WTC11 (cell line): Measurements from ENCODE around the gene PAQR4. TPM values are rescaled to one million over a fixed set of nuclear protein-coding genes. Genes with fewer than 3 reads are reported as not detected.

Source experiments
- ATAC-seq: fragments of 200-7000 bp; cut with Tn5 transposase; 2 replicates; pipeline ENCODE4 v1.10.0; 2021; ENCODE audit warnings: mild to moderate bottlenecking, moderate library complexity
- CTCF ChIA-PET: fragments of 300-600 bp; sonication (Branson Sonifier 250); formaldehyde crosslinking; loops from one replicate; lab custom pipeline; 2021; ENCODE audit warnings: antibody characterized with exemption; lab: Charles Lee
- POLR2A ChIA-PET: fragments of 350-600 bp; sonication (Branson Sonifier 250); formaldehyde crosslinking; loops from one replicate; lab custom pipeline; 2021; ENCODE audit warnings: antibody characterized with exemption; lab: Charles Lee
- DNase-seq: peaks from one replicate; pipeline ENCODE4 v3.0.0; 2021; ENCODE audit warnings: low spot score
- H3K27ac Mint-ChIP-seq: 2 replicates; pipeline ENCODE4 v1.8.0; 2021; ENCODE audit warnings: mixed read lengths
- H3K27me3 Mint-ChIP-seq: 2 replicates; pipeline ENCODE4 v1.8.0; 2021; ENCODE audit warnings: low read depth, mild to moderate bottlenecking, moderate library complexity, mixed read lengths
- H3K36me3 Mint-ChIP-seq: 2 replicates; pipeline ENCODE4 v1.8.0; 2021; ENCODE audit warnings: mixed read lengths
- H3K4me1 Mint-ChIP-seq: 2 replicates; pipeline ENCODE4 v1.8.0; 2022; ENCODE audit warnings: mixed read lengths
- H3K4me3 Mint-ChIP-seq: 2 replicates; pipeline ENCODE4 v1.8.0; 2021; ENCODE audit warnings: mild to moderate bottlenecking, moderate library complexity, mixed read lengths
- H3K9me3 Mint-ChIP-seq: 2 replicates; pipeline ENCODE4 v1.8.0; 2021; ENCODE audit warnings: mixed read lengths
- ARID4B ChIP-seq: sonication (generic); formaldehyde crosslinking; IDR thresholded peaks from 2 replicates; pipeline ENCODE4 v1.8.0; 2023; ENCODE audit warnings: missing genetic modification reagents, mild to moderate bottlenecking, borderline replicate concordance
- ATF2 ChIP-seq: sonication (generic); formaldehyde crosslinking; IDR thresholded peaks from 2 replicates; pipeline ENCODE4 v1.8.1; 2022; ENCODE audit warnings: low read depth, missing genetic modification reagents, borderline replicate concordance
- ELF4 ChIP-seq: sonication (generic); formaldehyde crosslinking; IDR thresholded peaks from 2 replicates; pipeline ENCODE4 v1.8.1; 2022; ENCODE audit warnings: low read depth, mild to moderate bottlenecking, moderate library complexity, missing genetic modification reagents
- ETV6 ChIP-seq: sonication (generic); formaldehyde crosslinking; IDR thresholded peaks from 2 replicates; pipeline ENCODE4 v1.8.1; 2022; ENCODE audit warnings: mild to moderate bottlenecking, missing genetic modification reagents
- FOXJ3 ChIP-seq: sonication (generic); formaldehyde crosslinking; IDR thresholded peaks from 2 replicates; pipeline ENCODE4 v1.9.0; 2021; ENCODE audit warnings: missing genetic modification reagents, mild to moderate bottlenecking, borderline replicate concordance
- HMGA2 ChIP-seq: fragments of 250-450 bp; sonication (Bioruptor Pico); IDR thresholded peaks from 2 replicates; pipeline ENCODE4 v1.4.0; 2021; ENCODE audit warnings: mild to moderate bottlenecking, moderate library complexity
- MXD4 ChIP-seq: fragments of 250-450 bp; sonication (Bioruptor Pico); IDR thresholded peaks from 2 replicates; pipeline ENCODE4 v1.8.0; 2021; ENCODE audit warnings: mild to moderate bottlenecking, moderate library complexity, borderline replicate concordance
- NFYB ChIP-seq: sonication (generic); formaldehyde crosslinking; conservative IDR thresholded peaks from 2 replicates; pipeline ENCODE4 v1.8.0; 2022; ENCODE audit warnings: low read depth, missing genetic modification reagents
- PRRX2 ChIP-seq: fragments of 250-450 bp; sonication (Bioruptor Pico); IDR thresholded peaks from 2 replicates; pipeline ENCODE4 v1.8.0; 2021; ENCODE audit warnings: mild to moderate bottlenecking
- SMAD4 ChIP-seq: sonication (generic); formaldehyde crosslinking; IDR thresholded peaks from 2 replicates; pipeline ENCODE4 v1.8.0; 2022; ENCODE audit warnings: mild to moderate bottlenecking, missing genetic modification reagents
- SP1 ChIP-seq: sonication (generic); formaldehyde crosslinking; conservative IDR thresholded peaks from 2 replicates; pipeline ENCODE4 v1.8.1; 2022; ENCODE audit warnings: missing genetic modification reagents
- TEAD1 ChIP-seq: sonication (generic); formaldehyde crosslinking; IDR thresholded peaks from 2 replicates; pipeline ENCODE4 v1.8.0; 2022; ENCODE audit warnings: mild to moderate bottlenecking, missing genetic modification reagents
- TP53 ChIP-seq: sonication (generic); formaldehyde crosslinking; IDR thresholded peaks from 2 replicates; pipeline ENCODE4 v1.8.1; 2023; ENCODE audit warnings: mild to moderate bottlenecking, missing genetic modification reagents
- ZNF396 ChIP-seq: fragments of 250-450 bp; sonication (Bioruptor Pico); IDR thresholded peaks from 2 replicates; pipeline ENCODE4 v1.8.0; 2021; ENCODE audit warnings: mild to moderate bottlenecking, moderate library complexity, borderline replicate concordance
- ZNF423 ChIP-seq: fragments of 250-450 bp; sonication (Bioruptor Pico); IDR thresholded peaks from 2 replicates; pipeline ENCODE4 v2.1.2; 2022; ENCODE audit warnings: mild to moderate bottlenecking, moderate library complexity
- ZNF425 ChIP-seq: fragments of 250-450 bp; sonication (Bioruptor Pico); conservative IDR thresholded peaks from 2 replicates; pipeline ENCODE4 v1.9.0; 2021; ENCODE audit warnings: mild to moderate bottlenecking
- ZNF532 ChIP-seq: fragments of 250-450 bp; sonication (Bioruptor Pico); IDR thresholded peaks from 2 replicates; pipeline ENCODE4 v1.9.0; 2021; ENCODE audit warnings: mild to moderate bottlenecking, borderline replicate concordance
- ZNF671 ChIP-seq: fragments of 250-450 bp; sonication (Bioruptor Pico); IDR thresholded peaks from 2 replicates; pipeline ENCODE4 v1.8.0; 2021; ENCODE audit warnings: mild to moderate bottlenecking
- total RNA-seq: library from RNA; stranded (reverse); gene quantifications from 3 replicates; pipeline ENCODE4 v1.2.3, GENCODE V29; 2021

PAQR4 gene
- total RNA-seq, 1 experiment from 2014 or later, result 32.4 TPM

- TF ChIP-seq ARID4B (CRISPR knock-in tag), result no peak
- TF ChIP-seq, all 79 proteins: peak for 1
These were observed 13.7 kb upstream of the PAQR4 start (continued) for GRCh38 chr16:2955438-2955778.

- H3K4me3 Mint-ChIP-seq, result no peak overlapping the region
- peaks cover 26% of the 10 kb centered on the region for H3K4me1 Mint-ChIP-seq
- no peaks in the 10 kb centered on the region for H3K9me3 Mint-ChIP-seq
- DNase-seq, result peak; percentile 40
- ATAC-seq, result peak; percentile 64
- CTCF ChIA-PET, result interaction anchor here (0.7 to 2.2 kb wide), 6 partner anchors 9 to 216 kb away, joined by 3 to 13 read pairs (median 6); partner anchors contain the start of gene PAQR4
- TF ChIP-seq FOXJ3 (CRISPR knock-in tag) (no peak), NFYB (CRISPR knock-in tag) (no peak), SP1 (0 out of 2 replicates have a peak, but pooled peaks have one; percentile 17)
- TF ChIP-seq, all 79 proteins: peak for 1
- 0 out of 2 replicates have a peak overlapping the region, but pooled peaks have one; percentile 41 for H3K27ac Mint-ChIP-seq
- H3K36me3 Mint-ChIP-seq, result no peaks in the 10 kb centered on the region
- no peaks in the 10 kb centered on the region; the same call in 1 of the 2 replicates for H3K27me3 Mint-ChIP-seq
- POLR2A ChIA-PET, result interaction anchor here (1.4 to 1.6 kb wide), 2 partner anchors 8 to 10 kb away, joined by 4 read pairs; partner anchors contain the start of gene KREMEN2
These were observed 13.2 kb upstream of the PAQR4 start for GRCh38 chr16:2955779-2956578.

GRCh38 chr16:2956579-2956956, 12.6 kb upstream of the PAQR4 start:
- H3K27me3 Mint-ChIP-seq, result no peaks in the 10 kb centered on the region; the same call in 1 of the 2 replicates
- CTCF ChIA-PET, result interaction anchor here (0.7 to 2.2 kb wide), 6 partner anchors 8 to 216 kb away, joined by 3 to 13 read pairs (median 6); partner anchors contain the start of gene PAQR4
- no peak for TF ChIP-seq MXD4 (CRISPR knock-in tag)
- no peak for TF ChIP-seq TP53 (CRISPR knock-in tag)
- no peak for TF ChIP-seq PRRX2 (CRISPR knock-in tag)
- TF ChIP-seq ZNF671 (CRISPR knock-in tag), result no peak
- no peak for TF ChIP-seq ZNF425
- TF ChIP-seq ELF4 (CRISPR knock-in tag), result no peak
- TF ChIP-seq ETV6 (CRISPR knock-in tag), result no peak
- TF ChIP-seq HMGA2 (CRISPR knock-in tag), result no peak
- no peak for TF ChIP-seq SMAD4
- no peak for TF ChIP-seq ZNF532 (CRISPR knock-in tag)
- no peak for TF ChIP-seq ZNF396 (CRISPR knock-in tag)
- TF ChIP-seq ZNF423 (CRISPR knock-in tag), result no peak
- TF ChIP-seq TEAD1 (CRISPR knock-in tag), result no peak
- TF ChIP-seq ATF2 (CRISPR knock-in tag), result no peak

More at GRCh38 chr16:2956579-2956956, 12.6 kb upstream of the PAQR4 start:
- DNase-seq (no peak), ATAC-seq (no peak)
- H3K9me3 Mint-ChIP-seq, result no peaks in the 10 kb centered on the region
- POLR2A ChIA-PET, result interaction anchor here (1.4 to 1.6 kb wide), 2 partner anchors 8 to 11 kb away, joined by 4 read pairs; partner anchors contain the start of gene KREMEN2
- H3K27ac Mint-ChIP-seq, result no peak overlapping the region; the same call in 1 of the 2 replicates
- H3K4me3 Mint-ChIP-seq, result no peak overlapping the region
- no peaks in the 10 kb centered on the region for H3K36me3 Mint-ChIP-seq
- peaks cover 26% of the 10 kb centered on the region for H3K4me1 Mint-ChIP-seq
